HG03095 (cell line): ENCODE data around the gene HIPK3.
"Not testable (repeated sequence)": the region's sequence is repeated elsewhere in the genome, so short reads cannot be mapped to it uniquely, and the experiment has no call there.

Experiments
- ATAC-seq: cut with Tn5 transposase; IDR thresholded peaks from one replicate; pipeline ENCODE4 v1.9.1; 2021; ENCODE audit warnings: moderate library complexity; ENCODE audit not compliant: unreplicated experiment

Gene HIPK3

DNA sequence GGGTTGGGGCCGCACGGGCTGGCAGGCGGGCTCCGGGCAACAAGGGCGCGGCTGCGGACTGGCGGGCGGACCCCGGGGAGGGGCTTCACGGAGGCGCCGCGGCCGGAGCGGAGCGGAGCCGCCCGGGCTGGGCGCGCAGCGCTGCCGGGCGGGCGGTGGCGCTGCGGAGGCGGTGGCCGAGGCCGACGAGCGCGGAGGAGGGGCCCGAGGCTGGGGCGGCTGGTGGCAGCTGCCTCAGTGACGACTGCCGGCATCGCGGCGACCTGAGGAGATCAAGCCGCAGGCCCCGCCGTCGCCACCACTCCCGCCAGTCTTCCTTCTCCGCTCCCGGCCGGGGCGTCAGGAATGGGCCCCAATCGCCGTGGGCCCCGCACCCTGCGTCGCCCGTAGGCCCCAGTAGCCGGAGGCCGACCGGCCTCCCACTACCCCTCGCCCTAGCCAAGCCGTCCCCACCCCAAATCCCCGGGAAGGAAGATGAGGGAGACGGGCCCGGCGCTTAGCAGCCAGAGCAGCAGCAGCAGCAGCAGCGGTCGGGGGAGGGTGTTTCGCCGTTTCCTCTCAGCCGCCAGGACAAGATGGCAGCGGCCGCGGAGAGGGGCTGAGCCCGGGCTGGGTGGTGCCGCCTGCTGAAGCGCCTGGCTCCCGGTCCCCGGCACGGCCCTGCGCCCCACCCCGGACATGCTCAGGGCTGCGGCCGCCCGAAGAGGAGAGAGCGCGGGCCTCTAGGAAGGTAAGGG lies at the start of gene HIPK3:
Gene HIPK3 (plus strand): TSS at position 222 of the 737 bp plus-strand sequence.
- ATAC-seq: peak; percentile 80

GRCh38 chr11:33207408-33207985 lies 49.7 kb upstream of the HIPK3 start:
- ATAC-seq: no peak

DNA sequence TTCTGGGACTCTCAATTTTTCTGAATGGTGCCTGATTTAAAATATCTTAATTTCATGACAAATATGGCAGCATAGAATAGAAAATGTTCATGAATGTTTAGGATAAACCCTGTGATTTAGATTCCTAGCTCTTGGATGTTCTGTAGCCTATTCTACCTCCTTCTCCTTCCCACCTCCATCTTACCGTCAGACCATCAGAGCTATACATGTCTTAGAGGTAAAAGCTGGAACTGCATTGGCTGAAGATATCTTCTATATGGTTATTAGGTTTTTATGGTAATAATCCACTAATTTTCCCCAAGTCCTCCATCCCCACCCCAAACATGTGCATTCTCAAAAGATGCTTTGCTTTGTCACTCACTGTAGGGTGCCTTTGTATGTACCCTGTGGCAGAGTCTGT lies 49.0 kb upstream of the HIPK3 start:
- no peak for ATAC-seq

DNA sequence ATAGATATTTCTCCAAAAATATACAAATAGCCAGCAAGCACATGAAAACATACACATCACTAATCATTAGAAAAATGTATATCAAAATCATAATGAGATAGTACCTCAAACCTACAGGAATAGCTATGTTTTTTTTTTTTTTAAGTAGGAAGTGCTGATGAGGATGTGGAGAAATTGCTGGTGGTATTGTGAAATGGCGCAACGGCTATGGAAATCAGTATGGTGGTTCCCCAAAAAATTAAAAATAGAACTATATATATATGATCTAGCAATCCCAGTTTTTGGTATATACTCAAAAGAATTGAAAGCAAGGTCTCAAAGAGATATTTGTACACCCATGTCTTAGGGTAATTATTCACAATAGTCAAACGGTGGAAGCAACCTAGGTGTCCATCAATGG lies 46.0 kb upstream of the HIPK3 start:
- ATAC-seq: no peak

GRCh38 chr11:33211580-33211979 lies 45.6 kb upstream of the HIPK3 start:
- ATAC-seq: no peak

DNA sequence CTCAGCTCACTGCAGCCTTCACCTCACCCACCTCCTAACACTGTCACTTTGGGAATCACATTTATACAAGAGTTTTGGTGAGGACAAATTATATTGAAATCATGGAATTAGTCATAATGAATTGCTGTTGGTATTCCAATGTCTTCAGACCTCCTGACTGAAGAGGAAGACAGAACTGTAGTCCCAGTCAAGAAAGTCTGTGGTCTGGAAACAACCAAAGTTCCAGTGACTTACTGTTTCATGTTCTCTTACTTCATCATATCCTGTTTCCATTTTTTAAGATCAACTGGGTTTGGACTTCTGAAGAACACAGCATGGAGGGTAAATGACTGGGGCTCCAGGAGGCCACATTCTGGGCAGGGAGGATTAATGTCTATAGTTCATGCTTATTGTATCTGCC lies 43.0 kb upstream of the HIPK3 start:
- no peak for ATAC-seq

- no peak for ATAC-seq
Observed at GRCh38 chr11:33214767-33215166, 42.4 kb upstream of the HIPK3 start.

- ATAC-seq: not testable (repeated sequence)
Observed at GRCh38 chr11:33216676-33217075, 40.5 kb upstream of the HIPK3 start.

DNA sequence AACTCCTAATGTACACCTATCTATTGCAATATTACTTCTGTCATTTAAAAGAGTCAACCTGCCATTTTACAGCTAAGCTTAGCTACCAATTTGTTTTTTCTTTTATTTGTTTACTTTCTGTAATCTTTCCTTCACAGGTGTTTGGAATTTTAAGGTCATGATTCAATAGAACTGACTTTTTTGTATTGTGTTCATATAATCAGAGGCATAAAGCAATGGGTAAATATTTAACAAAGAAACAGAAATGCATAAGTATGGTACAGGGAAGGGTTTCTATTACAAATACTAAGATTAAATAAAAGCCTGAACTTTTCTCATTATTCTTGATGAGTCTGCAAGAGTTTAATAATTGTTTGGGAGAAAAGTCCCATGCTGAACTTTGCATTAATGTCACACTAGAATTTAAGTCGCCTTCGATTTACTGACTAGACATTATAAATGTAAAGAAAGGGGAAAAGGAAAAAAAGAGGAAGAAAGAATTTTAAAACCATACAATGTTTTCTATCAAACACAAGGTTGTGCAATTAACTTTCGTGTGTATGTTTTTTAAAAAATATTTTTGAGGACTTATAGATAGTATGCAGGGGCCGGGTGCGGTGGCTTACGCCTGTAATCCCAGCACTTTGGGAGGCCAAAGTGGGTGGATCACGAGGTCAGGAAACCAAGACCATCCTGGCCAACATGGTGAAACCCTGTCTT lies 35.0 kb upstream of the HIPK3 start:
- ATAC-seq: no peak

GRCh38 chr11:33225371-33225770 lies 31.8 kb upstream of the HIPK3 start:
- ATAC-seq: no peak

DNA sequence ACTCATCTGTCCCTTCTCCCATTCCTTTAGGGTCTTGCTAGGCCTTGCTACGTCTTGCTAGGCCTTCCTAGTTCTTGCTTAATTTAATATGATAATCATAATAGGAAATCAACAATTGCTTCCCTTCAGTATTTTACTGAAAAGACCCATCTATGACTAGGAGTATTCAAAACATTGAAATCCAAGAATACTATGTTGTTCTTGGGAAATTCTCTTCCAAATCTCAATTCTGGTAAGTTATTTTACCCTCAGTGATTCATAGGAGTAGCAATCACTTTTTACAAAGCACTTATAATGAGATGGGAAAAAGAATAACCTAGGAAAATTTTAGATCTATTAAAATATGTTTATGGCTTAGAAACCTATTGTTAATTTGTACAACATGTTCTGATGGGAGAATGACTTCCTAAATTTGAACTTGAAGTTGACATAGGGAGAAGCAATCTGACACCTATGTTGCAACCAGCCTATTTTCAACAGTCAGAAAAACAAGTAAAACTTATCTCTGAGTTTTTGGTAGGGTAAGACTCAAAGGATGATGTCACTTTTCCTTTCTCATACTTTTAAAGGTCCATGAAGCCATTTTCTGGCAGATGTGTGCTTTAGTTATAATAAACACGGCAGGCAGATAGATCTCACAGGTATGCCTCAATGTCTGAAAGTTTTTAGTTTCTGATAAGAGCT lies 29.5 kb upstream of the HIPK3 start:
- no peak for ATAC-seq

- no peak for ATAC-seq
Observed at GRCh38 chr11:33234397-33235190, 22.6 kb upstream of the HIPK3 start.

GRCh38 chr11:33237039-33237597 lies 20.1 kb upstream of the HIPK3 start:
- no peak for ATAC-seq

DNA sequence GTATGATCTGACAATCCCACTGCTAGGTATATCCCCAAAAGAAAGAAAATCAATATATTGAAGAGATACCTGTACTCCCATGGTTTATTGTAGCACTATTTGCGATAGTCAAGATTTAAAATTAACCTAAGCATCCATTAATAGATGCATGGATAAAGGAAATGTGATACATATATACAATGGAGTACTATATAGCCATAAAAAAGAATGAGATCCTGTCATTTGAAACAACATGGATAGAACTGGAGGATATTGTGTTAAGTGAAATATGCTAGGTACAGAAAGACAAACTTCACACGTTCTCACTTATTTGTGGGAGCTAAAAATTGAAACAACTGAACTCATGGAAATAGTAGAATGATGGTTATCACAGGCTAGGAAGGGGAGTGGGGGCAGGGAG lies 14.6 kb upstream of the HIPK3 start:
- no peak for ATAC-seq

GRCh38 chr11:33243654-33244053 lies 13.5 kb upstream of the HIPK3 start:
- not testable (repeated sequence) for ATAC-seq

GRCh38 chr11:33248416-33248971 lies 8.7 kb upstream of the HIPK3 start:
- ATAC-seq: no peak

GRCh38 chr11:33256031-33256812 lies 959 bp upstream of the HIPK3 start:
- ATAC-seq: no peak

DNA sequence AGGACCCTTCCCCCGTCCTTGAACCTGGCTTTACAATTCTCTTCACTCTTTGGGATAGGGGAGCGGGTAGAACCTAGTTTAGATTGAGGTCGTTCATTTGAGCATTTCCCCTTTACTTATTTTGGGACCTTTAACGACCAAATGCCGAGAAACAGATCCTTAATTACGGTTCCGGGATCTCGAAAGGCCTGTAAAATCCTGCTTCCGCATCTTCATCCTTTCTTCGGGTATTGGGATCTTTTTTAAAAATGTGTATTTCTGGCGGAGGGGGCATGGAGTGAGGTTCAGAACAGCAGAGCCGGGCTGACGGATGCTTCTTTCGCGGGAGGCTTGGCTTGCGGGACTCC lies 395 bp upstream of the HIPK3 start:
- ATAC-seq: no peak

DNA sequence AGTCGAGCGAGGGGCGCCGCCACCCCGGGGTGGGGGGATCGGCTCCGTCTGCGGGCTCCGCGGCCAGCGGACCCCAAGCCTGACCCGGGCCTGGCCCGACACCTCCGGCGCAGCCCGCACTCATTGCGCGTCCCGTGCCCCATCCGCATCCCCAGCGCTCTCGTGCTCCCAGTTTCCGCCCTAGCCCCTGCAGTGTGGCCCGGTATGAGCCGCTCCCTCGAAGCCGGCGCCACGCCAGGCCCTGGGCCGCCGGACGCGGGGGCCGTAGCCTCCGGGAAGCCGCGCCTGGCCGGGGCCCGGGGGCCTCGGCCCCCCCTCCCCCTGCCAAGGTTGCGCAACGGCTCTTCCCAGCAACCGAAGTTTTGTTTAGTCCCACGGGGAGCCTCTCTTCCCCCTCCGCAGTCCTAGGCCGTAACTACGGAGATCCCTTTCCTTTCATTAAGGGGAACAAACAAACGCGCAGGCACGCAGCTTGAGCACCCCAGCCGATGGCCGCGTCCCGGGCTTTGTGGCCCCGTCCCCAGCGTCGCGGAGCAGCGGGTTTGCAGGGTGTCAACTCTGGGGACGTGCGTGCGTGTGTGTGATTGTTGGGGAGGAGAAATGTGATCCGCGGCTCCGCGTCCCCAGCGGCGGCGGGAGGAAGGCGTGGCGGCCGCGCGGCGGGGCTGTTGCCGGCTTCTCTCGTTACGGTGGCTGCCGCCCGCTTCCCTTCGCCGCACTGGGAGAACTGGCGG lies 883 bp downstream of the HIPK3 start:
- ATAC-seq: peak; percentile 31
